Neural progenitor cell (in vitro differentiated cells): Measurements from ENCODE around the gene RDX.

Experiments
- CTCF ChIP-seq: fragments of 200-600 bp; sonication (generic); IDR thresholded peaks from 2 replicates; pipeline ENCODE4 v1.5.1; 2017; ENCODE audit warnings: antibody characterized with exemption, mild to moderate bottlenecking
- EZH2 ChIP-seq: fragments of 200-600 bp; sonication (generic); IDR thresholded peaks from 2 replicates; pipeline ENCODE4 v1.6.1; 2017; ENCODE audit warnings: antibody characterized with exemption, mild to moderate bottlenecking, moderate library complexity

GRCh38 chr11:110196884-110197420 lies 99.5 kb downstream of the RDX start:
- TF ChIP-seq CTCF (no peak), EZH2 (no peak)
